Hematopoietic multipotent progenitor cell treated with erythropoietin and hydrocortisone succinate and interleukin-3 and kit ligand, for 8 days (in vitro differentiated cells): ENCODE data around the gene LFNG.

Experiments used
- DNase-seq: peaks from one replicate; pipeline ENCODE4 v3.0.0-alpha.2; 2015

The LFNG gene

DNA sequence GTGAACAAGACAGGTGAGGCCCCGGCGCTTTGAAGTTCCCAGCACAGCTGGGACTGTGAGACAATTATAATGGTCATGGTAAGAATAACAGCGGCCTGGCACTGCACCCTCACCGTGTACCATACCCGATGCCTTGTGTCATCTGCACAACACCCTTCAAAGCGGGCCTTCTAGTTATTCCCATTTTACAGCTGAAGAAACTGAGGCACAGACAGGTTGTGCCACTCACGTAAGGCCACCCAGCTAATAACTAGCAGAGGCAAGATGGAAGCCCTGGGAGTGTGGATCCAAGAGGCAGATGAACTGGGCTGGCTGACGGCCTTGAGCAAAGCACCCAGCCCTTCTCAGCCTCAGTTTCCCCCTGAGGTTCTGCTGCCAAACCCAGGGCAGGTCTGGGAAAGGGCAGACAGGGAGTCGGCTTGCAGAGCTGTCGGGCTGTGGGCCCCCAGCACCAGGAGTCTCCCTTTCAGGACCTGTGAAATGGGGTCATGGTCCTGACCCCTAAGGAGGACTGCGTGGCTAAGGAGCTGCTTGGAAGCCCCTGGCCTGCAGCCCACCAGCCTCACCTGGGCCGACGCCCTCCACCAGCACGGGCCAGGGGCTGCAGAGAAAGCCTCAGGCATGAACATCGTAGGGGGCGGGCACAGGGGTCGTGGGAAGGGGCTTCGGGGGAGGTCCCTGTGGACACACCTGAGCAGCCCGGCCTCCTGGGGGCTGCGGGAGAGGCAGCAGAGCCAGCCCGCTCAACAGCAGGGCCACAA, 15.3 kb upstream of the LFNG start:
- no peak for DNase-seq

DNA sequence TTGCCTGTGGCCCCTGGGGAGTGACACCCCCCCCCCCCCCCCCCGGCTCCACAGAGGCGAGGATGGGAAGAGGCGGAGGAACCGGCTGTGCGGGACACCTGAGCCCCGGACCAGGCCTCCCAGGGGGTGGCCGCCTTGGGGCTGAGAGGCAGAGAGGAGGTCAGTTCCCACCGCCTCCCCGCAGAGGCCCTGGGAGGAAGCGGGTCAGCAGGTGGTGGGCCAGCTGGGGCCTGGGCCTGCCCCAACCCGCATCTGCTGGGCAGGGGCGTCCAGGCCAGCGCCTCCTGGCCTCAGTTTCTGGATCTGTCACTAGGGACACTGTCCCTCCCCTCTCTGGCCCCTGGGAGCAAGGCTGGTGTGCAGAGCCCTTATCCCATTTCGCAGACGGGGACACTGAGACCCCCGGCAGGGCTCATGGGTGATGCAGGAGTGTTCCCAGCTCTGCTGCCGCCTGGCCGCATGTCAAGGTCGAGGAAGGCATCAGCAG, 14.6 kb upstream of the LFNG start:
- no peak for DNase-seq

GRCh38 chr7:2505401-2505800, 14.2 kb upstream of the LFNG start:
- DNase-seq, result no peak

- no peak for DNase-seq
Measured at GRCh38 chr7:2507208-2507916, 12.2 kb upstream of the LFNG start.

DNA sequence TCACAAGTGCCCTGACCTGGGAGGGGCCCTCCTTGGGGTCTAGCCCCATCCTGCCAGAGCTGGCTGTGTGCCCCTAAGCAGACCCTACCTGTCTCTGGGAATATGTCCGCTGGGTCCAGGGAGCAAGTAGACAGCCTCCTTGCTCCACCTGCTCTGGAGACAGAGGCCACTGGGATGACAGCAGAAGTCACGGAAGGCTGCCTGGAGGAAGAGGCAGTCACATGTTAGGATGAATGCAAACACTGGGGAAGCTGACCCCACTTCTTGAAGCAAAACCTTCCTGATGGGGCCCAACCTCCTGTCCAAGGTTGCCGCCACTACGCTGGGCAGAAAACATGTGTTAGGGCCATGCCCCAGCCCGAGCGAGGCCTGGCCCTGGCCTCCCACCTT, 11.7 kb upstream of the LFNG start:
- DNase-seq, result no peak

- DNase-seq, result no peak
Measured at GRCh38 chr7:2508327-2509215, 11.0 kb upstream of the LFNG start.

DNA sequence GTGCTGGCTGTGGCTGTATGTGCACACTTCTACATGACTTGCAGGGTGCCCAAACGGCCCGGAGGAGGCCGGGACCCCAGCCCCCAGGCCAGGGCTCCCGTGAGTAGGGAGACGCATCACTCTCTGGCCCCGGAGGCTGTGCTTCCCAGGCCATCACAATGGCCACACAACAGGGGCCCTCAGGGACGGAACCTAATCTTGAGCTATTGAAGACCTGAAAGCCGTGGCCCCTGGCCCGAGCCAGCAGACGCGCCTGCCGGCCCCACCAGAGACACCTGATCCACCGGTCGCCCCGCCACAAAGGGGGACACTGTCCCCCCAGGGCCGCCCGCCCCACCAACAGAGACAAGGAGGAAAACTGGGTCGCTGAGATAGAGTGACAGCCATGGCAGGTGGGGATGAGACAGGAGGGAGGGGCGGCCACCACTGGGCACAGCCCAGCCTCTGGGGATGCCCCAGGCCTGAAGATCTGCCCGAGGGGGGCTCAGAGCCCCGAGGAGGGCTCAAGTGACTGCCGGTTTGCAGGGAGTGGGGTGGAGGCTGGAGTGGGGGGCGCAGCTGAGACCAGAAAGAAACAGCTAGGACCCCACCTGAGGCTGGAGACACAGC, 10.2 kb upstream of the LFNG start:
- no peak for DNase-seq

DNA sequence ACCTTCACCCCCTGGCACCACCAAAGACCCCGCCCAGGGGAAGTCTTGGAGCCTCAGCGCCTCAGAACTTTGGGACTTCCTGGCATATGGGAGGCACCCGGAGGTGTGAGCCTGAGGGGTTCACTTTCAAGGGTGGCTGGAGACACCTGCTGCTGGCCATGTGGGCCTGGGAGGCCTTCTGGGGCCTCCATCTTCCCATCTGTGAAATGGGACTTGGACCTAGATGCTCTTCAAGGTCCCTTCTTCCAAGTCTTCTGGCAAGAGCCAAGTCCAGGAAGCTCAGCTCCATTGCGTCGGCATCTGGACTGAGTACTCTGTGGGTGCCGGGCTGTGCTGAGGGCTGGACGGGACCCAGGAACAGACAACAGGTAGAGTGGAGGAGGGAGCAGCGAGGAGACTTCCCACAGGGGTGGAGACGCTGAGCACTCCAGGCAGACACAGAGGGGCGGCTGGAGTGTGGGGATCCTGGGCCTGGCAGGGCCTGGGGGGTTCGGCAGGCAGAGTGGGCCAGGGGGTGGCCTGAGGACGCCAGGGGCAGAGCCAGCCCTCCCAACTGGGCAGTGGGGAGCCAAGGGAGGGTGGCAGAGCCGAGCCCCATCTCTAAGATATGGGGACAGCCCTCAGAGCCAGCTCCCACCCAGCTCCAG, 9.3 kb upstream of the LFNG start:
- no peak for DNase-seq

- peak; percentile 52 for DNase-seq
Measured at GRCh38 chr7:2510909-2511768, 8.4 kb upstream of the LFNG start.

GRCh38 chr7:2511769-2512168, 7.8 kb upstream of the LFNG start:
- no peak for DNase-seq

- DNase-seq, result no peak
Measured at GRCh38 chr7:2512179-2512661, 7.4 kb upstream of the LFNG start.

GRCh38 chr7:2512713-2513112, 6.9 kb upstream of the LFNG start:
- DNase-seq, result no peak

DNA sequence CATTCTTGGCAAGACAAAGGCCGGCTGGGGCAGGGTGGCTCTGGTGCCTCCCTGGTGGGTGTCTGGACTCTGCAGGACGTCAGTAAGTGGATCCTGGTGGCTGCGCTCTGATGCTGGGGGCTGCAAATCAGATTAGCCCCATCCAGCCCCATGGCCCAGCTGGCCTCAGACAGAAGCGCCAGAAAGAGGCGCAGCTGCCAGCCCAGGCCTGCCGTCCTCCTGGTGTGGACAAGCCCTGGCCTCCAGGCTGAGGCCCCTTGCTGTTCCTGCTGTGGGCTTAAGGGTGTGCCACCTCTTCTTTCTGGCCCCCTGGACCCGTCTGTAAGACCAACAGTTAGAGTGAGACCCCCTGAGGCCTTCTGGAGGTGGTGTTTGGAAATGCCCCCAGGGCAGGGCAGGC, 5.9 kb upstream of the LFNG start:
- DNase-seq, result no peak

GRCh38 chr7:2514473-2515423, 4.8 kb upstream of the LFNG start:
- DNase-seq, result no peak

DNA sequence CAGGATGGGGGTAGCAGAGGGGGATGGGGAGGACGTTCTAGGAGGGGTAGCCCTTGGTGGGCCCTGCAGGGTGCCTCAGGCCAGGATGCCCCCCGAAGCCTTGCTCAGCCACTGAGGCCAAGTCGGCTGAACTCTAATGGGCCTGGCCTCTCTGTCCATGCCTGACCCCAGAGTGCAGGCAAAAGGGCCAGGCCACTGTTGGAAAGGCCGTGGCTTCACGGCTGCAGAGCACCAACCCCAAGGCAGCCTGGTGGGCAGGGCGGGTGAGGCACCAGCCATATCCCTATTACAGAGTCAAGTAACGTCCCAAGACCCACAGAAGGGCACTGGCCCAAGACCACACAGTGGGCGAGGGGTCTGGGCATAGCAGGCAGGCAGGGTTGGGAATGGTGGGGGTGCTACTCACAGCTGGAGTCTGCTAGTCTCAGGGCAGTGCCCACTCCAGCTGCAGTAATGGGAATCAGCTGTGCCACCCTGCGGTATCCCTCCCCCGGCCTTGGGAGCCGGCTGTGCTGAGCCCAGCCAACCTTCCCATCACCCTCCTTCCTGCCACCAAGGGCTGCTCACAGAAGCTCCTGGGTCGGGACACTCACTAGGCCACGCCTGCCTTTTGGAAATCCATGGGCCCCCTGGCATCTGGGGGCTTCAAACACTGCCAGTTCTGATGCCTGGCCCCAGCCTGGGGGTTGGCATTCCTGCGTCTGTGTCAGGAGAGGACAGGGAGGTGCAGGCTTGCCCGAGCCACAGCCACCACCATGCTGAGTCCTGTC, 4.0 kb upstream of the LFNG start:
- no peak for DNase-seq

GRCh38 chr7:2516194-2516555, 3.4 kb upstream of the LFNG start:
- DNase-seq, result no peak

DNA sequence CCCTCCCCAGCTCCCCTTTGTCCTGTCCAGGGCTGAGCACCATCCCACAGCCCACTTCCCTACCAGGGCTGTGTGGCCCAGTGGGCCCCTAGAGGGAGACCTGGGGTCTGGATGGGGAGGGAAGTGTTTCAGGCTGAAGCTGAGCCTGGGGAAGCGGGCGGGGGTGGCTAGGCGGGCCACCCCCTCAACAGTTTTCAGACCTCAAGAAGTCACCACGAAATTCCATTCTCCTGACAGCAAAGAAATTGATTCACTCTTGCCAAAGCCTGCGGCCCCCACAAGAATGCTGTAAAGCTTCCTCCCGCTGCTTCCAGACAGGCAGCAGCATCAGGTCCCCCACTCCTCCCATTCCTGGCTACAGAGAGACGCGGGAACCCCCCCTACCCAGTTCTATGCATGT, 2.5 kb upstream of the LFNG start:
- no peak for DNase-seq

DNA sequence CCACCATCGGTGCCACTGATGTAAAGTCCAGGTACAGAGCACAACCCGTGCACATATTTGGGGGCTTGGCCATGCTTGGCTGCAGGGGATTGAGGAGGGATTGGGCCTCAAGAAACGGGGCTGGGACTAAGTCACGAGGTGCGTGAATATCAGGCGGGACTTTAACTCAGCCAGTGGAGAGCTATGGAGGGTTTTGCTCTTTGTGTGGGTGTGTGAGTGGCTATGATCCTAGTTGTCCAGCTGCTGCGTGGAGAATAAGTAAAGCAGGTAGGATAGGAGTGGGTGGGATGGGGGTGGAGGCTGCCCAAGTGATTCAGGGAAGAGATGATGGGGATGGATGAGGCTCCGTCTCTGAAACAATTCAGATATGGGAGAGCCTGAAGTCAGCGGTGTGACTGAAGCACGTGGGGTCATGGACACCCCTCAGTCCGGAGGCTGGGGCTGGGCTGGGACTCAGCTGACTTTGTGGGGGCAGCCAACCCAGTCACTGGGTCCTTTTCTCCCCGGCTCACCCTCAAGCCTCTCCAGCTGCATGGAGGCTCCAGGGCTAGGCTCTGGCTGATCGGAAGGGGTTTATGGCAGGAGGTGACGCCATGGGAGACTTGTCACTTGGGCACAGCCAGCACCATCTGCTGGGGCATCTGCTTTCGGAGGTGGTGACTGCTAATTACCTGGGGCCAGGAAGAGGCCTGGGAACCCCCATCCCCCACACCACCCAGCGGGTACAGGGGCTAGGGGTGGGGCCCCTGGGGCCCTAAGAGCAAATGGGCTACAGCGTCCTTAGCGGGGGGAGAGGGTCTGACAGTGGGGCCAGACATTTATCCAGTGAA, 1.7 kb upstream of the LFNG start:
- no peak for DNase-seq

GRCh38 chr7:2518737-2519118, 846 bp upstream of the LFNG start:
- no peak for DNase-seq
